SK-N-MC (cell line): ENCODE results near the gene SST.

Source experiments
- EZH2 ChIP-seq: fragments of 200-600 bp; sonication (generic); IDR thresholded peaks from one replicate; pipeline ENCODE4 v1.6.1; 2017; ENCODE audit warnings: antibody characterized with exemption
- POLR2AphosphoS5 ChIP-seq: IDR thresholded peaks from 2 replicates; pipeline ENCODE4 v1.6.1; 2012; ENCODE audit warnings: mild to moderate bottlenecking, low read depth, low read length, borderline replicate concordance

DNA sequence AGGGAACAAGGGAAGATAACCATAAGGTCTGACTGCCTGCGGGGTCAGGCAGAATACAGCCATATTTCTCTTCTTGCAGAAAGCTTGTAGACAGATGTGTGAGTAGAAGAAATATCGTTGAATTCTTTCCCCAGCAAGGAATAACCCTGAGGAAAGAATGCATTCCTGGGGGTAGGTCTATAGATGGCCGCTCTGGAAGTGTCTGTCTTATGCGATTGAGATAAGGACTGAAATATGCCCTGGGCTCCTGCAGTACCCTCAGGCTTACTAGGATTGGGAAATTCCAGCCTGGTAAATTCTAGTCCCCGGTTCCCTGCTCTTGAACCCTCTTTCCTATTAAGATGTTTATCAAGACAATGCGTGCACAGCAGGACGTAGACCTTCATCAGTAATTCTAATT is 15.8 kb upstream of the SST start:
- TF ChIP-seq POLR2AphosphoS5 (no peak), EZH2 (no peak)
